Calu3 (cell line): ENCODE data around the gene HPSE2. TPM values are rescaled to one million over a fixed set of nuclear protein-coding genes. Genes with fewer than 3 reads are reported as not detected.
A peak's percentile ranks its signal among the peaks of the same experiment; 100 is the strongest.

Experiments used
- BruUV-seq: library from RNA; stranded (reverse); fragments of 400-500 nt; replicated peaks from 2 replicates; lab custom pipeline; 2021; lab: Mats Ljungman, UMichigan
- CTCF ChIA-PET: fragments of 300-600 bp; sonication (Branson Sonifier 250); formaldehyde crosslinking; loops from one replicate; lab custom pipeline; 2022; ENCODE audit warnings: antibody characterized with exemption; lab: Charles Lee
- DNase-seq: peaks from one replicate; pipeline ENCODE4 v3.0.0; 2022
- H3K27ac Mint-ChIP-seq: one replicate; pipeline ENCODE4 v1.8.0; 2022; ENCODE audit warnings: mixed read lengths; ENCODE audit not compliant: unreplicated experiment
- H3K27me3 Mint-ChIP-seq: one replicate; pipeline ENCODE4 v1.8.0; 2022; ENCODE audit warnings: mixed read lengths; ENCODE audit not compliant: unreplicated experiment
- H3K36me3 Mint-ChIP-seq: one replicate; pipeline ENCODE4 v1.8.0; 2022; ENCODE audit warnings: mild to moderate bottlenecking, moderate library complexity, mixed read lengths; ENCODE audit not compliant: insufficient read depth, unreplicated experiment
- H3K4me1 Mint-ChIP-seq: one replicate; pipeline ENCODE4 v1.8.0; 2022; ENCODE audit warnings: mild to moderate bottlenecking, low read depth, mixed read lengths; ENCODE audit not compliant: unreplicated experiment
- H3K4me3 Mint-ChIP-seq: one replicate; pipeline ENCODE4 v1.8.0; 2022; ENCODE audit warnings: mild to moderate bottlenecking, low read depth, moderate library complexity, mixed read lengths; ENCODE audit not compliant: unreplicated experiment
- H3K9me3 Mint-ChIP-seq: one replicate; pipeline ENCODE4 v1.8.0; 2022; ENCODE audit warnings: low read depth, mixed read lengths; ENCODE audit not compliant: unreplicated experiment
- CTCF ChIP-seq: fragments of 200-600 bp; IDR thresholded peaks from one replicate; pipeline ENCODE4 v1.8.0; 2022; ENCODE audit warnings: antibody characterized with exemption; ENCODE audit not compliant: unreplicated experiment
- intact Hi-C: fragments of 100-400 bp; cut with micrococcal nuclease; formaldehyde crosslinking; loops from one replicate; pipeline ENCODE4 v1.10.0; 2022; ENCODE audit not compliant: unreplicated experiment
- total RNA-seq: library from RNA; stranded (reverse); gene quantifications from 2 replicates; pipeline ENCODE4 v1.2.3, GENCODE V29; 2022

The HPSE2 gene
- total RNA-seq, 1 experiment from 2014 or later, result not detected

DNA sequence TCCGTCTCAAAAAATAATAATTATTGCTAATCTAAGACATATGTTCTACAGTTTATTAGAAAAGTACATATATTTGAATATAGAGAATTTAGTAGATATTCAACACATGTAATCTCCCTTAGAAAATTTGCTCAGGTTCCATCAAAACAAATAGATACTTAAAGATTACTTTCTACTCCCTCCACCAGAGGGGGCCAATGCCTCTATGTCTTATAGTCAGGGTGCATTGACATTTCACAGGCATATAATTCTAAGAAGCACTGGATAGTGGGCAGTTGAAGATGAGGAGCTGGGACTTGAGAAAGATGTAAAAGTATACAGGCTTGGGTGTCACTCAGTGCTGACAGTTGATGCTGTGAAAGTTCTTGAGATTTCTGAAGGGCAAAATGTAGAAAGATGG lies 487.4 kb downstream of the HPSE2 start:
- intact Hi-C loops, result no loop called here
- Mint-ChIP-seq H3K27me3 (no peaks in the 10 kb centered on the region), H3K9me3 (no peaks in the 10 kb centered on the region), H3K4me1 (no peaks in the 10 kb centered on the region), H3K4me3 (no peak overlapping the region), H3K36me3 (no peaks in the 10 kb centered on the region), H3K27ac (no peak overlapping the region)
- CTCF ChIA-PET, result no interaction called here
- peak; percentile 20 for TF ChIP-seq CTCF
- DNase-seq, result peak; percentile 17
- BruUV-seq, result no TSS peak

DNA sequence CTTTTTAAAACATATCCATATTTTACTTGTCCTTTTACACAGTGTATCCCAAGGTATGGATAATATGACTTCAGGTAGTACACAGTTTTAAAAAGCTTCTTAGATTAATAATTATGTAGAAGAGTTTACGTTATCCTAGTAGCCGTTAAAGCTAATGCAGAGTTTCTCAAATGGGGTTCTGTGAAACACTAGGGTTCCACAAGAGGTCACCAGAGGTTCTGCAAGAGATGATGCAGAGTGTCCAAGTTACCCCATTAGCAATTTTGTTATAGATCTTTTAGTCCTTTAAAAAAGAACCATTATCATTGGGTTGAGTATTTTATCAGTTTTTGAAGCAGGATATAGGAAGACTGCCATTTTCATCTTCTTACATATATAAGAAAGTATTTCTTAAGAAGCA lies 490.0 kb downstream of the HPSE2 start:
- intact Hi-C loops, result no loop called here
- Mint-ChIP-seq H3K27me3 (no peaks in the 10 kb centered on the region), H3K9me3 (no peaks in the 10 kb centered on the region), H3K27ac (no peak overlapping the region), H3K4me1 (no peaks in the 10 kb centered on the region), H3K4me3 (no peak overlapping the region), H3K36me3 (no peaks in the 10 kb centered on the region)
- DNase-seq, result no peak
- CTCF ChIA-PET, result no interaction called here
- BruUV-seq, result no TSS peak
- no peak for TF ChIP-seq CTCF

DNA sequence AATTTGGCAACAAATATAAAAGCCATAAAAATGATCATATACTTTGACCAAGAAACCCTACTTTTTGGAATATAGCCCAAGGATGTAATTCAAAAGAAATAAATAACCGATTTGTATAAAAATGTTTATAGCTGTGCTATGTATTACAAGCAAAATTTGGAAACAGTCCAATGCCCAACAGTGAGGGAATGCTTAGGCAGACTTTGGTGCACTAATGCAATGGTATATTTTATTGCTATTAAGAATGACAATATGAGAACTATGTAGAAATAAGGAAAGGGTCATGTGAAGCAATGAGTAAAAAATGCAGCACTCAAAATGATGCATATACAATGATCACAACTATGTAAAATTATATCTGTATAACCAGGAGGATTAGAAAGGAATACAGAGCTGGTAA lies 515.1 kb downstream of the HPSE2 start:
- Mint-ChIP-seq H3K4me3 (no peak overlapping the region), H3K36me3 (no peaks in the 10 kb centered on the region), H3K4me1 (no peaks in the 10 kb centered on the region), H3K27me3 (no peaks in the 10 kb centered on the region), H3K27ac (no peak overlapping the region), H3K9me3 (peaks cover 2% of the 10 kb centered on the region)
- intact Hi-C loops, result no loop called here
- DNase-seq, result no peak
- no peak for TF ChIP-seq CTCF
- no TSS peak for BruUV-seq
- CTCF ChIA-PET, result no interaction called here

DNA sequence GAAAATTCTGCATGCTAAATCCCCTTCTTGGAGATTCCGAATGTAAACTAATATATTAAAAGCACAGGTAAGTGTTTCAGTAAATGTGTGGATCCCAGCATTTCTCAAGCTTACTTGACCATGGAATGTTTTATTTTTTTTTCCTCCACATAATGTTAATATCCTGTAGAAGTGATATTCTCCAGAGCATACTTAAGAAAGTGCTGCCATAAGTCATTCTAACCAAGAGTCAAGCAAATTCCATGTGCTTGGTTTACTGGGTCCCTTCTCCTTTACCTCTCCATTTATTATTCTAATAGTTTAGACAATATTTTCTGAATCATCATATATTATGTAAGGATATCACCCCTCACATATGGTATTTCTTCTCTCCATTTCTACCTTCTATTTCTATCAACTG lies 522.1 kb downstream of the HPSE2 start:
- Mint-ChIP-seq H3K27ac (no peak overlapping the region), H3K36me3 (no peaks in the 10 kb centered on the region), H3K9me3 (peaks cover 2% of the 10 kb centered on the region), H3K4me1 (no peaks in the 10 kb centered on the region), H3K27me3 (no peaks in the 10 kb centered on the region), H3K4me3 (no peak overlapping the region)
- CTCF ChIA-PET, result no interaction called here
- intact Hi-C loops, result no loop called here
- TF ChIP-seq CTCF, result no peak
- no peak for DNase-seq
- no TSS peak for BruUV-seq
